DND-41 (cell line): Measurements from ENCODE around the gene POU2F3.

Experiments
- ATAC-seq: fragments of 200-7000 bp; cut with Tn5 transposase; 3 replicates; pipeline ENCODE4 v1.9.1; 2021; ENCODE audit warnings: low read depth; ENCODE audit not compliant: insufficient read depth
- DNase-seq: peaks from one replicate; pipeline ENCODE4 v3.0.0-alpha.2; 2020
- H2AFZ ChIP-seq: 2 replicates; pipeline ENCODE4 v1.6.0; 2012; ENCODE audit warnings: low read depth, low read length
- H3K27ac ChIP-seq: 2 replicates; pipeline ENCODE4 v1.5.1; 2012; ENCODE audit warnings: low read length, inconsistent platforms
- H3K27me3 ChIP-seq: fragments of 200-600 bp; sonication (generic); 2 replicates; pipeline ENCODE4 v1.6.0; 2012; ENCODE audit warnings: low read length, mild to moderate bottlenecking, inconsistent platforms; ENCODE audit not compliant: insufficient read depth, poor library complexity
- H3K36me3 ChIP-seq: 2 replicates; pipeline ENCODE4 v1.5.1; 2012; ENCODE audit warnings: low read length, inconsistent platforms; ENCODE audit not compliant: insufficient read depth
- H3K4me1 ChIP-seq: 2 replicates; pipeline ENCODE4 v1.5.1; 2012; ENCODE audit warnings: mild to moderate bottlenecking, low read length; ENCODE audit not compliant: insufficient read depth
- H3K4me2 ChIP-seq: 2 replicates; pipeline ENCODE4 v1.6.0; 2012; ENCODE audit warnings: mild to moderate bottlenecking, moderate library complexity, low read length, inconsistent platforms; ENCODE audit not compliant: insufficient read depth
- H3K4me3 ChIP-seq, 2 experiments: fragments of 200-600 bp in 1 of 2; shearing (Covaris generic) in 1 of 2; 2 replicates each; pipeline ENCODE4 v1.5.1; 2012 to 2016; ENCODE audit warnings: inconsistent platforms in 2 of 2, low read length in 2 of 2, mild to moderate bottlenecking in 2 of 2, low read depth in 1 of 2, moderate library complexity in 1 of 2
- H3K79me2 ChIP-seq: 2 replicates; pipeline ENCODE4 v1.6.0; 2012; ENCODE audit warnings: low read length, inconsistent platforms; ENCODE audit not compliant: insufficient read depth
- H3K9ac ChIP-seq: 2 replicates; pipeline ENCODE4 v1.6.0; 2012; ENCODE audit warnings: low read depth, mild to moderate bottlenecking, inconsistent platforms, low read length, moderate library complexity
- H3K9me3 ChIP-seq: 2 replicates; pipeline ENCODE4 v1.5.1; 2012; ENCODE audit warnings: low read length, moderate library complexity, mild to moderate bottlenecking, inconsistent platforms; ENCODE audit not compliant: insufficient read depth, severe bottlenecking
- H4K20me1 ChIP-seq: 2 replicates; pipeline ENCODE4 v1.6.0; 2012; ENCODE audit warnings: low read length; ENCODE audit not compliant: insufficient read depth
- EZH2 ChIP-seq: IDR thresholded peaks from 3 replicates; pipeline ENCODE4 v1.6.1; 2012; ENCODE audit warnings: borderline replicate concordance, low read depth, mild to moderate bottlenecking, moderate library complexity, low read length, inconsistent platforms; ENCODE audit not compliant: severe bottlenecking
- TF ChIP-seq, protein P1 (sequence below): IDR thresholded peaks from 2 replicates; pipeline ENCODE4 v1.5.1; 2012; ENCODE audit warnings: borderline replicate concordance, low read length, moderate library complexity, mild to moderate bottlenecking; ENCODE audit not compliant: poor library complexity, severe bottlenecking; ENCODE audit errors: extremely low read depth

Gene POU2F3

GRCh38 chr11:120224972-120225909, 14.7 kb upstream of the POU2F3 start:
- Histone ChIP-seq H3K4me1 (no peaks in the 10 kb centered on the region), H3K9ac (no peak overlapping the region), H3K27ac (no peak overlapping the region), H2AFZ (no peak overlapping the region), H4K20me1 (peaks cover 13% of the 10 kb centered on the region), H3K27me3 (no peaks in the 10 kb centered on the region), H3K4me3 (no peak overlapping the region), H3K79me2 (no peaks in the 10 kb centered on the region), H3K9me3 (no peaks in the 10 kb centered on the region), H3K36me3 (no peaks in the 10 kb centered on the region), H3K4me2 (no peak overlapping the region)
- TF ChIP-seq, protein P1, sequence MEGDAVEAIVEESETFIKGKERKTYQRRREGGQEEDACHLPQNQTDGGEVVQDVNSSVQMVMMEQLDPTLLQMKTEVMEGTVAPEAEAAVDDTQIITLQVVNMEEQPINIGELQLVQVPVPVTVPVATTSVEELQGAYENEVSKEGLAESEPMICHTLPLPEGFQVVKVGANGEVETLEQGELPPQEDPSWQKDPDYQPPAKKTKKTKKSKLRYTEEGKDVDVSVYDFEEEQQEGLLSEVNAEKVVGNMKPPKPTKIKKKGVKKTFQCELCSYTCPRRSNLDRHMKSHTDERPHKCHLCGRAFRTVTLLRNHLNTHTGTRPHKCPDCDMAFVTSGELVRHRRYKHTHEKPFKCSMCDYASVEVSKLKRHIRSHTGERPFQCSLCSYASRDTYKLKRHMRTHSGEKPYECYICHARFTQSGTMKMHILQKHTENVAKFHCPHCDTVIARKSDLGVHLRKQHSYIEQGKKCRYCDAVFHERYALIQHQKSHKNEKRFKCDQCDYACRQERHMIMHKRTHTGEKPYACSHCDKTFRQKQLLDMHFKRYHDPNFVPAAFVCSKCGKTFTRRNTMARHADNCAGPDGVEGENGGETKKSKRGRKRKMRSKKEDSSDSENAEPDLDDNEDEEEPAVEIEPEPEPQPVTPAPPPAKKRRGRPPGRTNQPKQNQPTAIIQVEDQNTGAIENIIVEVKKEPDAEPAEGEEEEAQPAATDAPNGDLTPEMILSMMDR: no peak
- no peak for TF ChIP-seq EZH2
- DNase-seq: no peak
- no peak for ATAC-seq

GRCh38 chr11:120226242-120226641, 13.7 kb upstream of the POU2F3 start:
- Histone ChIP-seq H3K36me3 (no peaks in the 10 kb centered on the region), H3K9ac (no peak overlapping the region), H3K27ac (no peak overlapping the region), H3K9me3 (no peaks in the 10 kb centered on the region), H3K79me2 (no peaks in the 10 kb centered on the region), H3K4me2 (no peak overlapping the region), H2AFZ (no peak overlapping the region), H3K4me3 (no peak overlapping the region), H3K4me1 (no peaks in the 10 kb centered on the region), H3K27me3 (no peaks in the 10 kb centered on the region), H4K20me1 (peaks cover 12% of the 10 kb centered on the region)
- DNase-seq: no peak
- ATAC-seq: no peak
- TF ChIP-seq EZH2: no peak
- TF ChIP-seq, protein P1: no peak

DNA sequence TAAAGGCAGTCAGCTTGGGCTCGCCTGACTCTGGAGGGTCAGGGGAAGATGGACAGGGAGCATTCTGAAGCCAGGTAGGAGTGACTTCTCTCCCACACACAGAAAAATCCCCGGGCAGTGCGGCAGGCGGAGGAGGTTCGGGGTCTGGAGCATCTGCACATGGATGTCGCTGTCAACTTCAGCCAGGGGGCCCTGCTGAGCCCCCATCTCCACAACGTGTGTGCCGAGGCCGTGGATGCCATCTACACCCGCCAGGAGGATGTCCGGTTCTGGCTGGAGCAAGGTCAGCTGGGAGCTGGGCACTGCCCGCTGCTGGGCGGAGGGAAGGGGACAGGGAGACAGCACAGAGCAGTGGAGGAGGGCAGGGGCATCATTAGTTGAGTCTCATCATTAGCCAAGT, 13.2 kb upstream of the POU2F3 start:
- H3K36me3 ChIP-seq: no peaks in the 10 kb centered on the region
- H3K4me2 ChIP-seq: no peak overlapping the region
- no peaks in the 10 kb centered on the region for H3K9me3 ChIP-seq
- no peak for DNase-seq
- no peak for TF ChIP-seq EZH2
- TF ChIP-seq, protein P1: no peak
- no peak overlapping the region for H3K4me3 ChIP-seq
- peaks cover 12% of the 10 kb centered on the region for H4K20me1 ChIP-seq
- H2AFZ ChIP-seq: no peak overlapping the region
- no peak overlapping the region for H3K9ac ChIP-seq
- no peak overlapping the region for H3K27ac ChIP-seq
- no peaks in the 10 kb centered on the region for H3K27me3 ChIP-seq
- no peaks in the 10 kb centered on the region for H3K79me2 ChIP-seq
- H3K4me1 ChIP-seq: no peaks in the 10 kb centered on the region
- ATAC-seq: no peak
